ENCODE data around the gene NOS3.
A peak's percentile ranks its signal among the peaks of the same experiment; 100 is the strongest.

NOS3 gene

DNA sequence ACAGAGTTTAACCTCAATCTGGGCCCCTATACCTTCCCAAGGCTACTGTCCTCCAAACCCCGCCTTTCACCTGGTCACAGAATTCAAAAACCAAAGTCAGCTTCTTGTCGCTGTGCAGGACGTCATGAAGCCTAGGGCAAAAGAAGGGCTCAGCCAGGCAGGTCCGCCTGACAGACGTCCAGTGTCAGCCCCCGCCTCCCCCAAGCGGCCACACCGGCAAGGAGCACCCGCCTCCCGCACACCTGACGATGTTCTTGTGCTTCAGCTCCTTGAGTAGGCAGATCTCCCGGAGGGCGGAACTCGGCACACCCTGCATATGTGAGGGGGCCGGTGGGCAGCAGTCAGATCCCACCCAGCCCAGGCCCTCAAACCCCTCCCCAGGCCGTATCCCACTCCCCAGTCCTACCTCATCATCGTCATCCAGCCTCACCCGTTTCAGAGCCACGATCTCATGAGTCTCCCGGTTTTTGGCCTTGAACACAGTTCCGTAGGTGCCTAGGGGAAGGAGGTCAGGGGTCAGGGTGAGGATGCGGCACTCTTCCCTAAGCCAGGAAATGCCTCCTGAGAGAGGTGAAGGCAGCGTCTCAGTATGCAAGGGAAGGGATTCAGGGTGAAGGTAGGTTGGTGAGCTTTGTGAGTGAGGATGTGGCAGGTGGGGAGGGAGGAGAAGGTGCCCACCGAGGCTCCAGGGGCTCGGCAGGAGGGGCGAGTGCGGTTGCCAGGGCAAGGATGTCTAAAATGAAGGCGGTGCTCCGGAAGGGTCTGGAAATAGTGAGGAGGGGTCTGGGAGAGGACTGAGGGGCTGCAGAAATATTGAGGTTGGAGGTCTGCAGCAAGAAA is 66.1 kb downstream of the NOS3 start:
- ChIA-PET CTCF (interaction anchor here (0.6 to 1.7 kb wide), 3 partner anchors 37 to 157 kb away, joined by 3 to 4 read pairs (median 4); no protein-coding TSS in a partner anchor), POLR2A (interaction anchor here (0.9 to 2.1 kb wide), 6 partner anchors 10 to 44 kb away, joined by 3 to 11 read pairs (median 6); partner anchors contain the start of genes ABCB8 and FASTK)
- Histone ChIP-seq H3K9me3 (ENCODE audit: control insufficient read depth, insufficient read depth, low read depth, low read length) (no peaks in the 10 kb centered on the region), H3K4me1 (ENCODE audit: control insufficient read depth, insufficient read depth, low read length) (no peaks in the 10 kb centered on the region; the same call in 1 of the 2 replicates), H3K27ac (ENCODE audit: extremely low read depth, low read depth, low read length) (no peak overlapping the region), H3K36me3 (ENCODE audit: control insufficient read depth in 2 of 2, insufficient read depth in 1 of 2, low read length in 2 of 2) (peaks cover 0 to 38% of the 10 kb centered on the region in 2 experiments; a peak in 1 of 3 replicates), H3K4me3 (ENCODE audit: low read depth, low read length) (peak overlapping the region; percentile 67)
- TF ChIP-seq ZBTB7A (tag by site-specific recombination; IDR thresholded peaks at IDR 0.05; ENCODE audit: low read depth) (peak; percentile 37; the same call in 1 of the 2 replicates), IKZF3 (tag by site-specific recombination; IDR thresholded peaks at IDR 0.05) (no peak), ZNF341 (tag by site-specific recombination; IDR thresholded peaks at IDR 0.05; ENCODE audit: low read depth) (no peak), ZNF791 (tag by site-specific recombination; IDR thresholded peaks at IDR 0.05) (no peak), ZNF76 (tag by site-specific recombination; IDR thresholded peaks at IDR 0.05; ENCODE audit: borderline replicate concordance, low read depth) (no peak), ZNF677 (tag by site-specific recombination; IDR thresholded peaks at IDR 0.05) (no peak)

- CTCF ChIA-PET, result interaction anchor here (0.6 to 1.9 kb wide), 2 partner anchors 45 to 158 kb away, joined by 3 to 4 read pairs; no protein-coding TSS in a partner anchor
- H3K4me1 ChIP-seq (ENCODE audit: control insufficient read depth, insufficient read depth, low read length), result no peaks in the 10 kb centered on the region; the same call in 1 of the 2 replicates
- H3K4me3 ChIP-seq (ENCODE audit: low read depth, low read length), result peak within 1 kb of the TSS; percentile 67
- POLR2A ChIA-PET, result interaction anchor here (0.9 to 2.1 kb wide), 6 partner anchors 11 to 45 kb away, joined by 3 to 11 read pairs (median 6); partner anchors contain the start of genes ABCB8 and FASTK
- peaks cover 0 to 44% of the 10 kb centered on the region in 2 experiments; a peak in 1 of 3 replicates for H3K36me3 ChIP-seq (ENCODE audit: control insufficient read depth in 2 of 2, insufficient read depth in 1 of 2, low read length in 2 of 2)
- no peaks in the 10 kb centered on the region for H3K9me3 ChIP-seq (ENCODE audit: control insufficient read depth, insufficient read depth, low read depth, low read length)
- H3K27ac ChIP-seq (ENCODE audit: extremely low read depth, low read depth, low read length), result peak within 1 kb of the TSS; percentile 48
- TF ChIP-seq ZSCAN23 (tag by site-specific recombination; IDR thresholded peaks at IDR 0.05) (no peak), ZBTB48 (tag by site-specific recombination; IDR thresholded peaks at IDR 0.05) (peak; percentile 37; the same call in 1 of the 2 replicates), ZNF335 (tag by site-specific recombination; conservative IDR thresholded peaks at IDR 0.05) (peak; percentile 96), SALL2 (tag by site-specific recombination; IDR thresholded peaks at IDR 0.05; ENCODE audit: borderline replicate concordance) (no peak), ZNF677 (tag by site-specific recombination; IDR thresholded peaks at IDR 0.05) (no peak), ZBTB1 (tag by site-specific recombination; IDR thresholded peaks at IDR 0.05) (no peak), ZNF670 (tag by site-specific recombination; IDR thresholded peaks at IDR 0.05; ENCODE audit: low read depth) (no peak), PATZ1 (tag by site-specific recombination; IDR thresholded peaks at IDR 0.05) (peak; percentile 9), ZNF146 (tag by site-specific recombination; IDR thresholded peaks at IDR 0.05) (0 out of 2 replicates have a peak, but pooled peaks have one; percentile 8), ZNF701 (tag by site-specific recombination; IDR thresholded peaks at IDR 0.05) (no peak), ZBTB7A (tag by site-specific recombination; IDR thresholded peaks at IDR 0.05; ENCODE audit: low read depth) (0 out of 2 replicates have a peak, but pooled peaks have one; percentile 4), ZFP41 (tag by site-specific recombination; IDR thresholded peaks at IDR 0.05; ENCODE audit: borderline replicate concordance) (no peak), GLIS2 (tag by site-specific recombination; IDR thresholded peaks at IDR 0.05) (peak; percentile 85), ZNF692 (tag by site-specific recombination; IDR thresholded peaks at IDR 0.05) (peak; percentile 31; the same call in 1 of the 2 replicates), ZNF248 (tag by site-specific recombination; IDR thresholded peaks at IDR 0.05) (no peak), GLI2 (tag by site-specific recombination; IDR thresholded peaks at IDR 0.05; ENCODE audit: borderline replicate concordance, low read depth) (no peak)
- TF ChIP-seq, protein P1, sequence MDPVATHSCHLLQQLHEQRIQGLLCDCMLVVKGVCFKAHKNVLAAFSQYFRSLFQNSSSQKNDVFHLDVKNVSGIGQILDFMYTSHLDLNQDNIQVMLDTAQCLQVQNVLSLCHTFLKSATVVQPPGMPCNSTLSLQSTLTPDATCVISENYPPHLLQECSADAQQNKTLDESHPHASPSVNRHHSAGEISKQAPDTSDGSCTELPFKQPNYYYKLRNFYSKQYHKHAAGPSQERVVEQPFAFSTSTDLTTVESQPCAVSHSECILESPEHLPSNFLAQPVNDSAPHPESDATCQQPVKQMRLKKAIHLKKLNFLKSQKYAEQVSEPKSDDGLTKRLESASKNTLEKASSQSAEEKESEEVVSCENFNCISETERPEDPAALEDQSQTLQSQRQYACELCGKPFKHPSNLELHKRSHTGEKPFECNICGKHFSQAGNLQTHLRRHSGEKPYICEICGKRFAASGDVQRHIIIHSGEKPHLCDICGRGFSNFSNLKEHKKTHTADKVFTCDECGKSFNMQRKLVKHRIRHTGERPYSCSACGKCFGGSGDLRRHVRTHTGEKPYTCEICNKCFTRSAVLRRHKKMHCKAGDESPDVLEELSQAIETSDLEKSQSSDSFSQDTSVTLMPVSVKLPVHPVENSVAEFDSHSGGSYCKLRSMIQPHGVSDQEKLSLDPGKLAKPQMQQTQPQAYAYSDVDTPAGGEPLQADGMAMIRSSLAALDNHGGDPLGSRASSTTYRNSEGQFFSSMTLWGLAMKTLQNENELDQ (tag by site-specific recombination; IDR thresholded peaks at IDR 0.05; ENCODE audit: low read depth), result no peak
- TF ChIP-seq, protein P2, sequence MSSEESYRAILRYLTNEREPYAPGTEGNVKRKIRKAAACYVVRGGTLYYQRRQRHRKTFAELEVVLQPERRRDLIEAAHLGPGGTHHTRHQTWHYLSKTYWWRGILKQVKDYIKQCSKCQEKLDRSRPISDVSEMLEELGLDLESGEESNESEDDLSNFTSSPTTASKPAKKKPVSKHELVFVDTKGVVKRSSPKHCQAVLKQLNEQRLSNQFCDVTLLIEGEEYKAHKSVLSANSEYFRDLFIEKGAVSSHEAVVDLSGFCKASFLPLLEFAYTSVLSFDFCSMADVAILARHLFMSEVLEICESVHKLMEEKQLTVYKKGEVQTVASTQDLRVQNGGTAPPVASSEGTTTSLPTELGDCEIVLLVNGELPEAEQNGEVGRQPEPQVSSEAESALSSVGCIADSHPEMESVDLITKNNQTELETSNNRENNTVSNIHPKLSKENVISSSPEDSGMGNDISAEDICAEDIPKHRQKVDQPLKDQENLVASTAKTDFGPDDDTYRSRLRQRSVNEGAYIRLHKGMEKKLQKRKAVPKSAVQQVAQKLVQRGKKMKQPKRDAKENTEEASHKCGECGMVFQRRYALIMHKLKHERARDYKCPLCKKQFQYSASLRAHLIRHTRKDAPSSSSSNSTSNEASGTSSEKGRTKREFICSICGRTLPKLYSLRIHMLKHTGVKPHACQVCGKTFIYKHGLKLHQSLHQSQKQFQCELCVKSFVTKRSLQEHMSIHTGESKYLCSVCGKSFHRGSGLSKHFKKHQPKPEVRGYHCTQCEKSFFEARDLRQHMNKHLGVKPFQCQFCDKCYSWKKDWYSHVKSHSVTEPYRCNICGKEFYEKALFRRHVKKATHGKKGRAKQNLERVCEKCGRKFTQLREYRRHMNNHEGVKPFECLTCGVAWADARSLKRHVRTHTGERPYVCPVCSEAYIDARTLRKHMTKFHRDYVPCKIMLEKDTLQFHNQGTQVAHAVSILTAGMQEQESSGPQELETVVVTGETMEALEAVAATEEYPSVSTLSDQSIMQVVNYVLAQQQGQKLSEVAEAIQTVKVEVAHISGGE (tag by site-specific recombination; conservative IDR thresholded peaks at IDR 0.05; ENCODE audit: low read depth), result peak; percentile 78; the same call in 1 of the 2 replicates
Measured at GRCh38 chr7:151057506-151057988, 66.7 kb downstream of the NOS3 start, which contains the start of gene CDK5. CDK5 (minus strand) TSS chr7:151057897; CDS start chr7:151057848, 49 bp downstream.

Data from HEK293 (cell line).